Measurements from ENCODE around the gene THAP9.

The THAP9 gene

DNA sequence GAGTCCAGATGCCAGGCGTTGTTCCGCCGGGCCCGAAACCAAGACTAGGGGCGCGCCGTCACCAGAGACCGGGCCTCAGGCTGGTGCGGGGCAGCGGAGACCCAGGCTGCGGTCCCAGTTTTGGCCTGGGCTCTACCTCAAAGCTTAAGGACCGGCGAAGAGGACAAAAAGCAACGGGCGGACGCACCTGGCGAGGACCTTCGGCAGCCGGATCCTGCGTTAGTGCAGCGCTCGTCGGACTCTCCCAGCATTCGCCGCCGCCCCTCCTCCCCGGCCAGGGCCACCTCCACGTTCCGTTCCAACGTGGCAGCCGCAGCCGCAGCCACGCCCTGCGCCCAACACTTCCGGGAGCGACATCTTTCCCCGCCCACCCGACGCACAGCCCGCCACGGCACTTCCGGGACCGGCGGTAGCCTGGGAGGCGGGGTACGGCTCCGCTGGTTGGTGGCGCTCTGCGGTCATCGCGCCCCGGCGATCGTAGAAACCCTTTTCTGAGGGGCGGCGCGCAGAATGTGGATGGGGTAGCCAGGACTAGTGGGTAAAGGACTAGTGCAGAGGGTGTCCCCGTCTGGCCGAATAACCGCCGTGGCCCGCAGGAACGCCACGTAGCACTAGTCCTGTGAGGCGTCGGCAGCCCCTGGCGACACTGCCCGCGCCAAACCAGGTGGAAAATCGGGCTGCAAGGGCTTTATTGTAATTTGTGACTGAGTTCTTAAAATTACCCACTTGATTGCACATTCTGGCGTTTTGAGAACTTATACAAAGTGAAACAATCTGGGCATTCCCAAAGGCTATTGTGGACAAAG, 9.4 kb upstream of the THAP9 start, which contains the start of gene SEC31A:
SEC31A (minus strand) TSS at position 253 of the 806 bp plus-strand sequence. CDS start 9,217 bp downstream, outside the sequence.
- H3K27ac ChIP-seq (ENCODE audit: low read length, poor library complexity, severe bottlenecking): peak within 1 kb of the TSS; percentile 97
- H3K9ac ChIP-seq (ENCODE audit: low read length): peak within 1 kb of the TSS; percentile 100
- peak within 1 kb of the TSS in 1 of 2 experiments; percentile 94 for H3K23ac ChIP-seq (ENCODE audit: low read length in 2 of 2)

GRCh38 chr4:82891707-82892466, 8.6 kb upstream of the THAP9 start:
- no peak overlapping the region for H2BK120ac ChIP-seq (ENCODE audit: low read depth, low read length)
- H3K4me2 ChIP-seq (ENCODE audit: low read length, poor library complexity, severe bottlenecking): peak overlapping the region; percentile 82
- peak overlapping the region; percentile 97 for H3K27ac ChIP-seq (ENCODE audit: low read length, poor library complexity, severe bottlenecking)
- H3K4me3 ChIP-seq (ENCODE audit: insufficient read depth in 1 of 2, low read depth in 1 of 2, low read length in 2 of 2): peak overlapping the region in 1 of 2 experiments; percentile 94
- no peak overlapping the region for H2BK12ac ChIP-seq (ENCODE audit: low read length in 2 of 2)
- H3K9ac ChIP-seq (ENCODE audit: low read length): peak overlapping the region; percentile 100
- no peak overlapping the region for H2AFZ ChIP-seq (ENCODE audit: low read depth, low read length)
- H3K4ac ChIP-seq (ENCODE audit: low read depth in 1 of 2, low read length in 2 of 2): peak overlapping the region in 1 of 2 experiments; percentile 85
- H3K79me1 ChIP-seq (replicated peaks; ENCODE audit: low read length, poor library complexity, severe bottlenecking): peaks cover 5% of the 10 kb centered on the region
- peaks cover 9 to 36% of the 10 kb centered on the region in 2 experiments for H3K36me3 ChIP-seq (ENCODE audit: control insufficient read depth in 1 of 2, insufficient read depth in 2 of 2, low read depth in 1 of 2, low read length in 2 of 2)
- H3K27me3 ChIP-seq (ENCODE audit: control insufficient read depth in 1 of 2, insufficient read depth in 1 of 2, low read length in 2 of 2): no peaks in the 10 kb centered on the region
- H2AK5ac ChIP-seq (ENCODE audit: low read length, severe bottlenecking): no peak overlapping the region
- H3K4me1 ChIP-seq (ENCODE audit: control insufficient read depth, insufficient read depth, low read depth, low read length): peaks cover 1% of the 10 kb centered on the region
- no peak overlapping the region for H4K91ac ChIP-seq (ENCODE audit: low read length)
- H3K9me3 ChIP-seq (ENCODE audit: control insufficient read depth, low read length): no peaks in the 10 kb centered on the region
- H2BK15ac ChIP-seq (ENCODE audit: low read depth, poor library complexity, severe bottlenecking): no peak overlapping the region
- H3K18ac ChIP-seq (ENCODE audit: low read depth in 1 of 2, low read length in 2 of 2): no peak overlapping the region
- no peak overlapping the region for H3K23ac ChIP-seq (ENCODE audit: low read length in 2 of 2)
- H2BK5ac ChIP-seq (ENCODE audit: low read depth, low read length, poor library complexity, severe bottlenecking): no peak overlapping the region
- DNase-seq: peak; percentile 55
- no peak overlapping the region for H3K14ac ChIP-seq (ENCODE audit: low read length in 2 of 2)
- H4K8ac ChIP-seq (ENCODE audit: low read length): no peak overlapping the region
- 58% methylated on average over 4 of the region's 7 CpGs for WGBS

More for the DNA sequence above, 9.4 kb upstream of the THAP9 start, which contains the start of gene SEC31A:
- Histone ChIP-seq H4K8ac (ENCODE audit: low read length) (peak within 1 kb of the TSS; percentile 96), H3K36me3 (ENCODE audit: control insufficient read depth in 1 of 2, insufficient read depth in 2 of 2, low read depth in 1 of 2, low read length in 2 of 2) (peaks cover 9 to 31% of the 10 kb centered on the region in 2 experiments), H3K4me1 (ENCODE audit: control insufficient read depth, insufficient read depth, low read depth, low read length) (peaks cover 1% of the 10 kb centered on the region), H3K18ac (ENCODE audit: low read depth in 1 of 2, low read length in 2 of 2) (peak within 1 kb of the TSS; percentile 85 to 99), H3K14ac (ENCODE audit: low read length in 2 of 2) (peak within 1 kb of the TSS in 1 of 2 experiments; percentile 98), H3K27me3 (ENCODE audit: control insufficient read depth in 1 of 2, insufficient read depth in 1 of 2, low read length in 2 of 2) (no peaks in the 10 kb centered on the region), H2BK12ac (ENCODE audit: low read length in 2 of 2) (peak within 1 kb of the TSS in 1 of 2 experiments; percentile 74), H3K4ac (ENCODE audit: low read depth in 1 of 2, low read length in 2 of 2) (peak within 1 kb of the TSS; percentile 99 to 100), H3K9me3 (ENCODE audit: control insufficient read depth, low read length) (no peaks in the 10 kb centered on the region), H2AFZ (ENCODE audit: low read depth, low read length) (peak within 1 kb of the TSS; percentile 98), H3K4me3 (ENCODE audit: insufficient read depth in 1 of 2, low read depth in 1 of 2, low read length in 2 of 2) (peak within 1 kb of the TSS; percentile 78 to 94), H2BK5ac (ENCODE audit: low read depth, low read length, poor library complexity, severe bottlenecking) (peak within 1 kb of the TSS; percentile 84), H3K79me1 (replicated peaks; ENCODE audit: low read length, poor library complexity, severe bottlenecking) (peaks cover 5% of the 10 kb centered on the region), H3K4me2 (ENCODE audit: low read length, poor library complexity, severe bottlenecking) (peak within 1 kb of the TSS; percentile 82), H2AK5ac (ENCODE audit: low read length, severe bottlenecking) (peak within 1 kb of the TSS; percentile 97), H4K91ac (ENCODE audit: low read length) (peak within 1 kb of the TSS; percentile 88), H2BK15ac (ENCODE audit: low read depth, poor library complexity, severe bottlenecking) (peak within 1 kb of the TSS; percentile 91), H2BK120ac (ENCODE audit: low read depth, low read length) (peak within 1 kb of the TSS; percentile 65)
- WGBS: under 1% methylated on average over 65 of the region's 71 CpGs
- DNase-seq: peak; percentile 97

DNA sequence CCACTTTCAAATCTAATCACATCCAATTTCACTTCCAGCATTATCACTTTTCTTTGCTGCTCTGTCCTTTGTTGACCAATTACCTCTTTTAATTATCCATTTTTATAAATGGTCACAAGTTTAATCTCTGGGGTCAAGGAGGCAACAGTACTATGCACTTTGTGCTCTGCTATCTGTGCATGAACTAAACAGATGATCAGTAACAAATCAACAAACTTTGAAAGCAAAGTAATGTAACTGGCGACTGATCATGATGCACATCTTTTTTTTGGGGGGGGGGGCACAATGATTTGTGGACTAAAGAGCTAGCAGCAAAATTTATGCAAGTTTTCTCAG, 8.1 kb upstream of the THAP9 start:
- Histone ChIP-seq H2BK15ac (ENCODE audit: low read depth, poor library complexity, severe bottlenecking) (no peak overlapping the region), H3K9me3 (ENCODE audit: control insufficient read depth, low read length) (no peaks in the 10 kb centered on the region), H3K14ac (ENCODE audit: low read length in 2 of 2) (no peak overlapping the region), H3K4me1 (ENCODE audit: control insufficient read depth, insufficient read depth, low read depth, low read length) (peaks cover 1% of the 10 kb centered on the region), H3K27me3 (ENCODE audit: control insufficient read depth in 1 of 2, insufficient read depth in 1 of 2, low read length in 2 of 2) (no peaks in the 10 kb centered on the region), H3K79me1 (replicated peaks; ENCODE audit: low read length, poor library complexity, severe bottlenecking) (peaks cover 5% of the 10 kb centered on the region), H2BK12ac (ENCODE audit: low read length in 2 of 2) (no peak overlapping the region), H3K9ac (ENCODE audit: low read length) (peak overlapping the region; percentile 100), H2AFZ (ENCODE audit: low read depth, low read length) (no peak overlapping the region), H4K8ac (ENCODE audit: low read length) (no peak overlapping the region), H3K18ac (ENCODE audit: low read depth in 1 of 2, low read length in 2 of 2) (no peak overlapping the region), H3K36me3 (ENCODE audit: control insufficient read depth in 1 of 2, insufficient read depth in 2 of 2, low read depth in 1 of 2, low read length in 2 of 2) (peaks cover 9 to 41% of the 10 kb centered on the region in 2 experiments), H2AK5ac (ENCODE audit: low read length, severe bottlenecking) (no peak overlapping the region), H3K4me2 (ENCODE audit: low read length, poor library complexity, severe bottlenecking) (no peak overlapping the region), H3K4ac (ENCODE audit: low read depth in 1 of 2, low read length in 2 of 2) (no peak overlapping the region), H3K27ac (ENCODE audit: low read length, poor library complexity, severe bottlenecking) (no peak overlapping the region), H3K23ac (ENCODE audit: low read length in 2 of 2) (no peak overlapping the region), H3K4me3 (ENCODE audit: insufficient read depth in 1 of 2, low read depth in 1 of 2, low read length in 2 of 2) (no peak overlapping the region), H2BK120ac (ENCODE audit: low read depth, low read length) (no peak overlapping the region), H4K91ac (ENCODE audit: low read length) (no peak overlapping the region), H2BK5ac (ENCODE audit: low read depth, low read length, poor library complexity, severe bottlenecking) (no peak overlapping the region)
- DNase-seq: no peak
- 50% methylated on average over 1 of the region's 1 CpG for WGBS

- Histone ChIP-seq H3K9ac (ENCODE audit: low read length) (no peak overlapping the region), H2AK5ac (ENCODE audit: low read length, severe bottlenecking) (no peak overlapping the region), H3K4ac (ENCODE audit: low read depth in 1 of 2, low read length in 2 of 2) (no peak overlapping the region), H4K8ac (ENCODE audit: low read length) (no peak overlapping the region), H3K14ac (ENCODE audit: low read length in 2 of 2) (no peak overlapping the region), H3K36me3 (ENCODE audit: control insufficient read depth in 1 of 2, insufficient read depth in 2 of 2, low read depth in 1 of 2, low read length in 2 of 2) (peaks cover 6 to 43% of the 10 kb centered on the region in 2 experiments), H2BK15ac (ENCODE audit: low read depth, poor library complexity, severe bottlenecking) (no peak overlapping the region), H2AFZ (ENCODE audit: low read depth, low read length) (no peak overlapping the region), H3K23ac (ENCODE audit: low read length in 2 of 2) (no peak overlapping the region), H3K27ac (ENCODE audit: low read length, poor library complexity, severe bottlenecking) (no peak overlapping the region), H2BK120ac (ENCODE audit: low read depth, low read length) (no peak overlapping the region), H3K4me2 (ENCODE audit: low read length, poor library complexity, severe bottlenecking) (no peak overlapping the region), H2BK12ac (ENCODE audit: low read length in 2 of 2) (no peak overlapping the region), H3K79me1 (replicated peaks; ENCODE audit: low read length, poor library complexity, severe bottlenecking) (peaks cover 5% of the 10 kb centered on the region), H4K91ac (ENCODE audit: low read length) (no peak overlapping the region), H3K18ac (ENCODE audit: low read depth in 1 of 2, low read length in 2 of 2) (no peak overlapping the region), H3K27me3 (ENCODE audit: control insufficient read depth in 1 of 2, insufficient read depth in 1 of 2, low read length in 2 of 2) (no peaks in the 10 kb centered on the region), H3K9me3 (ENCODE audit: control insufficient read depth, low read length) (no peaks in the 10 kb centered on the region), H3K4me3 (ENCODE audit: insufficient read depth in 1 of 2, low read depth in 1 of 2, low read length in 2 of 2) (no peak overlapping the region), H3K4me1 (ENCODE audit: control insufficient read depth, insufficient read depth, low read depth, low read length) (no peaks in the 10 kb centered on the region), H2BK5ac (ENCODE audit: low read depth, low read length, poor library complexity, severe bottlenecking) (no peak overlapping the region)
- 92% methylated on average over 3 of the region's 3 CpGs for WGBS
- DNase-seq: no peak
Observed at GRCh38 chr4:82893942-82894341, 6.6 kb upstream of the THAP9 start.
